RWPE2 (cell line): ENCODE results near the gene LIN7B.
A peak's percentile ranks its signal among the peaks of the same experiment; 100 is the strongest.

ENCODE experiments used
- ATAC-seq: fragments of 200-7000 bp; cut with Tn5 transposase; 3 replicates; pipeline ENCODE4 v1.9.1; 2021; ENCODE audit warnings: low read depth
- DNase-seq: peaks from one replicate; pipeline ENCODE4 v3.0.0-alpha.2; 2020; ENCODE audit warnings: low spot score
- H3K27ac ChIP-seq: fragments of 450-650 bp; 2 replicates; pipeline ENCODE4 v1.5.1; 2017; ENCODE audit warnings: mild to moderate bottlenecking; ENCODE audit not compliant: poor library complexity, severe bottlenecking
- H3K27me3 ChIP-seq: fragments of 250-450 bp; sonication (Bioruptor Pico); 2 replicates; pipeline ENCODE4 v1.5.1; 2021; ENCODE audit warnings: mild to moderate bottlenecking, moderate library complexity; ENCODE audit not compliant: insufficient read depth, poor library complexity, severe bottlenecking
- H3K36me3 ChIP-seq: fragments of 250-450 bp; sonication (Bioruptor Pico); 2 replicates; pipeline ENCODE4 v1.5.1; 2020; ENCODE audit warnings: low read depth, mild to moderate bottlenecking, moderate library complexity
- H3K4me1 ChIP-seq: fragments of 250-450 bp; sonication (Bioruptor Pico); 2 replicates; pipeline ENCODE4 v1.5.1; 2021; ENCODE audit warnings: mild to moderate bottlenecking, moderate library complexity; ENCODE audit not compliant: insufficient read depth, poor library complexity, severe bottlenecking
- H3K4me3 ChIP-seq: fragments of 250-450 bp; sonication (Bioruptor Pico); 2 replicates; pipeline ENCODE4 v1.5.1; 2021; ENCODE audit warnings: mild to moderate bottlenecking, moderate library complexity; ENCODE audit not compliant: severe bottlenecking
- H3K9me3 ChIP-seq: fragments of 250-450 bp; sonication (Bioruptor Pico); 2 replicates; pipeline ENCODE4 v1.5.1; 2021; ENCODE audit warnings: mild to moderate bottlenecking, moderate library complexity; ENCODE audit not compliant: severe bottlenecking
- TF ChIP-seq, protein P1 (sequence below): fragments of 450-650 bp; IDR thresholded peaks from one replicate; pipeline ENCODE4 v1.5.1; 2017; ENCODE audit warnings: mild to moderate bottlenecking, moderate library complexity; ENCODE audit not compliant: poor library complexity, severe bottlenecking

The LIN7B gene

DNA sequence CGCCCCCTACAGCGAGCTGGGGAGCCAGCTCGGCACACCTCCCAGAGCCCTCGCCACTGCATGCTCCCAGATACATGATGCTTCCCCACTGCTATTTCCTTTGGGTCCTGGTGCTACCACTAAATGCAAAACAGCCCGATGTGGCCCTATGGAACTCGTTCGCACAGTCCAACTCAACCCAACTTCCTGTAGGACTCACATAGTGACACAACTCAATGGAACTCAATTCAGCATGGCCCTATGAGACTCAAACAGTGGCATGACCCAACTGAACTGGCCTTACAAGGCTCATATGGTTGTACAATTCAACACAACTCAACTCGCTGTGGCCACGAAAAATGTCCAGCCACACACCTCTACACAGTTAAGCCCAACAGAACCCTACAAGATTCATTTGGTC lies 45.1 kb upstream of the LIN7B start:
- TF ChIP-seq, protein P1, sequence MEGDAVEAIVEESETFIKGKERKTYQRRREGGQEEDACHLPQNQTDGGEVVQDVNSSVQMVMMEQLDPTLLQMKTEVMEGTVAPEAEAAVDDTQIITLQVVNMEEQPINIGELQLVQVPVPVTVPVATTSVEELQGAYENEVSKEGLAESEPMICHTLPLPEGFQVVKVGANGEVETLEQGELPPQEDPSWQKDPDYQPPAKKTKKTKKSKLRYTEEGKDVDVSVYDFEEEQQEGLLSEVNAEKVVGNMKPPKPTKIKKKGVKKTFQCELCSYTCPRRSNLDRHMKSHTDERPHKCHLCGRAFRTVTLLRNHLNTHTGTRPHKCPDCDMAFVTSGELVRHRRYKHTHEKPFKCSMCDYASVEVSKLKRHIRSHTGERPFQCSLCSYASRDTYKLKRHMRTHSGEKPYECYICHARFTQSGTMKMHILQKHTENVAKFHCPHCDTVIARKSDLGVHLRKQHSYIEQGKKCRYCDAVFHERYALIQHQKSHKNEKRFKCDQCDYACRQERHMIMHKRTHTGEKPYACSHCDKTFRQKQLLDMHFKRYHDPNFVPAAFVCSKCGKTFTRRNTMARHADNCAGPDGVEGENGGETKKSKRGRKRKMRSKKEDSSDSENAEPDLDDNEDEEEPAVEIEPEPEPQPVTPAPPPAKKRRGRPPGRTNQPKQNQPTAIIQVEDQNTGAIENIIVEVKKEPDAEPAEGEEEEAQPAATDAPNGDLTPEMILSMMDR = no peak

DNA sequence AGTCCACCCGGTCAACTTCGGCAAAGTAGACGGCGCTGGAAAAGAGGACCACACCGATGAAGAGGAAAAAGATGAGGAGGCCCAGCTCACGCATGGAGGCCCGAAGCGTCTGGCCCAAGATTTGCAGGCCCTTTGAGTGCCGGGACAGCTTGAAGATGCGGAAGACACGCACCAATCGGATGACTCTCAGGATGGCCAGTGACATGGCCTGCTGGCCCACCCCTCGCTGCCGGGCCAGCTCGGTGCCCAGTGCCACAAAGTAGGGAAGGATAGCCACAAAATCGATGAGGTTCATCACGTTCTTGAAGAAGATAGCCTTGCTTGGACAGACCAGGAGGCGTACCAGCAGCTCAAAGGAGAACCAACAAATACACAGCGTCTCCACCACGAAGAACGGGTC lies 43.8 kb upstream of the LIN7B start:
- Histone ChIP-seq H3K4me3 (no peak overlapping the region), H3K36me3 (no peaks in the 10 kb centered on the region), H3K9me3 (no peaks in the 10 kb centered on the region), H3K27ac (no peak overlapping the region), H3K27me3 (peaks cover 34% of the 10 kb centered on the region), H3K4me1 (peaks cover 3% of the 10 kb centered on the region)
- DNase-seq (no peak), ATAC-seq (no peak)
- TF ChIP-seq, protein P1 = no peak

More for the DNA sequence above, 45.1 kb upstream of the LIN7B start:
- Histone ChIP-seq H3K4me1 (no peaks in the 10 kb centered on the region), H3K4me3 (no peak overlapping the region), H3K27me3 (peaks cover 27% of the 10 kb centered on the region), H3K36me3 (no peaks in the 10 kb centered on the region), H3K27ac (no peak overlapping the region), H3K9me3 (no peaks in the 10 kb centered on the region)
- ATAC-seq (no peak), DNase-seq (no peak)

DNA sequence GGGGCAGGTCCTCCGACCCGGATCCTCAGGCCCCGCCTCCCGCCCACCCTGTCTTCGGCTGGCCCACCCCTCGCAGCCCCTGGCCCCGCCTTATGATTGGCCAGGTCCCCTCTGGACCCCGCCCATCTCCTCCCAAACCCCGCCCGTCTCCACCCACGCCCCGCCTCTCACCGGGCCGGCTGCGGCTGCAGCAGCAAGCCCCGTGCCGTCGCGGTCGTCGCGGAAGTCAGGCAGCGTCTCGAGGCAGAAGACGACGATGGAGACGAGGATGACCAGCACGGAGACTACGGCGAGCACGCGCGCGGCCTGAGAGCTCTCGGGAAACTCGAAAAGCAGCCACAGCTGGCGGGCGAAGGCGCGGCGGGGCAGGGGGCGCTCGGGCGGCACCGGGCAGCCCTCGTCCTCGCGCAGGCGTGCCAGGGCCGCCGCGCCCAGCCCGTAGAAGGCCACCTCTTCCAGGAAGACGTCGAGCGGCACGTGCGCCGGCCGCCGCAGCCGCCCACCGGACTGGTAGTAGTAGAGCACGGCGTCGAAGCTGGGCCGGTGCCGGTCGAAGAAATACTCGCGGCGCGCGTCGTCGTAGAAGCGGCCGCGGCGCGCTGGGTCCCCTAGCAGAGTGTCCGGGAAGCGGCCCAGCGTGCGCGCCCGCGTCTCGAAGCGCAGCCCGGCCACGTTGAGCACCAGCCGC lies 42.2 kb upstream of the LIN7B start:
- no peaks in the 10 kb centered on the region for H3K9me3 ChIP-seq
- peak overlapping the region; percentile 14 for H3K4me3 ChIP-seq
- no peak overlapping the region for H3K27ac ChIP-seq
- peaks cover 3% of the 10 kb centered on the region for H3K4me1 ChIP-seq
- DNase-seq (no peak), ATAC-seq (0 out of 3 replicates have a peak, but pooled peaks have one; percentile 9)
- TF ChIP-seq, protein P1 = no peak
- H3K27me3 ChIP-seq = peaks cover 34% of the 10 kb centered on the region
- no peaks in the 10 kb centered on the region for H3K36me3 ChIP-seq

DNA sequence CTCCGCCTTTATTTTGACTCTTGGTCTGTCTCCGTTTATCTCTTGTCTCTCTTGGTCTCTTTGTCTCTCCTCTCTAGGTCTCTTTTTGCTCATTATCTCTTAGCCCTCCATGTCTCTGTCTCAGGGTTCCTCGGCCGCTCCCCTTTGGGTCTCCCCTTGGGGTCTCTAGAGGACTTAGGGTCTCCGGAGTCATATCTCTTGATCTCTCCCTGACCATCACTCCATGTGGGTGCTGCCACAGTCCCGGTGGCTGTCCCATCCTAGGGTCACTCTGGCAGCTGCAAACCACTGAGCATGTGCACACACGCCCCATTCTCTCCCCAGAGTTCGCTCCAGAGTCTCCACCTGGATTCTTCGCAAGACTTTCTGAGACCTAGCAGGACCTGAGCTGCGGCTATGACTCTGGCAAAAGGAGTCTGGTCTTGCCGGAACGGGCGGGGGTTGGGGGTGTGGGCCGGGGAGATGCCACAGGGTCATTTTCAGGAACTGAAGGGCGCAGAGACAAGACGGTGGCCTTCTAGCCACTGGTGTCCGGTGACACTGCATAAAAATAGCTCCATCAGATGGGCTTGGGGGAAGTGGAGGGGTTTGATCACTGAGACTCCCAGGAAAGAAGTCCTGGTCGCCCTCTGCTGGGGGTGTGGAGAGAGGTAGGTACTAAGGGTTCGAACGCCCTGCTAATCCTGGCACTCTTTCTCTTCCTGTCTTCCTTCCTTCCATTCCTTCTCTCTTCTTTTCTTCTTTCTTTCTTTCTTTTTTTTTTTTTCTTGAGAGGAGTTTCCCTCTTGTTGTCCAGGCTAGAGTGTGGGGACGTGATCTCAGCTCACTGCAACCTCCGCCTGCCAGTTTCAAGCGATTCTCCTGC lies 40.4 kb upstream of the LIN7B start:
- Histone ChIP-seq H3K4me1 (peaks cover 3% of the 10 kb centered on the region), H3K36me3 (no peaks in the 10 kb centered on the region), H3K27ac (no peak overlapping the region), H3K9me3 (no peaks in the 10 kb centered on the region), H3K27me3 (peaks cover 34% of the 10 kb centered on the region), H3K4me3 (no peak overlapping the region)
- no peak for DNase-seq
- peak; percentile 48 for ATAC-seq
- TF ChIP-seq, protein P1 = no peak
